Mesenteric fat pad (tissue), 1 donor: ENCODE data around the gene IFIH1. TPM values are rescaled to one million over a fixed set of nuclear protein-coding genes. Genes with fewer than 3 reads are reported as not detected.

Source experiments
- DNase-seq: peaks from one replicate; pipeline ENCODE4 v3.0.0-alpha.2; 2020; ENCODE audit warnings: low spot score
- total RNA-seq: library from RNA; stranded (reverse); fragmentation: NEBNext Ultra II Directional; extraction: Animal tissue kit (Norgen Biotek cat#: 25700); gene quantifications from one replicate; pipeline ENCODE4 v1.2.1, GENCODE V29; 2021
- donor health status: DM: yes; HTN: yes; CAD: no.

Gene IFIH1
- total RNA-seq, 1 donor from 2014 or later = 13.9 TPM

DNA sequence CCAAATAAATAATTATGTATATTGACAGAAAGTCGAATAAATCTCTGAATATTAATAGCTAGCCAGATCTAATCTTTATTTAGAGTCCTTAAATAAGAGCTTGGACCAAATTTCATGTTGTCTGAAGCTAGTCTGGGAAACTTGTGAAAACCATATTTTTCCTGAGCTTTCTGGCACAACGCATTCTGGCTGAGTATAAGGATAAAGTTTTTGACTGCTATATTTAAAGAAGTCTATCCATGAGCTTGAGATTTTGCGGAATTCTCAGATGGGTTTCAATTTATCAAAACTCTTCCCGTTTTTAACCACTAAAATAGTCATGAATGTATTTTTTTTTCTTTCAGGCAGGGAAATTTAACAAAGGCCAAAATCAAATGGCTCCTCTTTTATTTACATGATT, 99.1 kb downstream of the IFIH1 start:
- no peak for DNase-seq

DNA sequence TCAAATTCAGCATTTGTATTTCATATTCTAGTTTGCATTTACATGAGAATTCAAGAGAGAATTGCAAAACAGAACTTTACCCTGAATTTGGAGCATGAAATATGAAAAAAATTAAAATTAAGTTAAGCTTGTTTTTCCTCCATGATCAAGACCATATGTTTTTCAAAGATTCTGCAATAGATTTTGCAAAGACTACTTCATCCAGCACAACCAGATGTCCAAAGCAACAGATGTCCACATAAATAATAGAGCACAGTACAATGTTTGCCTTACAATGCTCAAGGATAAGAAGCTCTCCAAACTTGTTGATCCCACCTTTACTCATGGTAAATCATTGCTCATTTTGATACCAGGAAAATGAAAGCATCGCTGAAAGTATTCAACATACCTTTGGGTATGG, 100.9 kb downstream of the IFIH1 start:
- no peak for DNase-seq

Other genes with a start within 250 kb of the IFIH1 start
- 6.9 TPM for gene DPP4, start 244.5 kb downstream of the IFIH1 start, total RNA-seq
- not detected for gene GCG, start 166.4 kb downstream of the IFIH1 start, total RNA-seq
- 24.7 TPM for gene FAP, start 75.2 kb downstream of the IFIH1 start, total RNA-seq
- 50.8 TPM for gene GCA, start 25.4 kb upstream of the IFIH1 start, total RNA-seq